Body of pancreas (tissue), 4 donors: ENCODE results near the gene NANOS3.

Experiments
- CTCF ChIP-seq, 7 experiments: fragments of 450-650 bp in 4 of 7; fragments of 200-600 bp in 3 of 7; sonication (generic) in 3 of 7; IDR thresholded peaks; one replicate each; pipeline ENCODE4 v1.5.1; 2016 to 2019; ENCODE audit warnings: antibody characterized with exemption in 7 of 7
- POLR2A ChIP-seq, 3 donors: fragments of 450-650 bp; IDR thresholded peaks; one replicate each; pipeline ENCODE4 v1.6.1; 2016; ENCODE audit warnings: antibody characterized with exemption in 3 of 3, mild to moderate bottlenecking in 2 of 3

- no peak for TF ChIP-seq CTCF (IDR thresholded peaks at IDR 0.05)
- TF ChIP-seq POLR2A (IDR thresholded peaks at IDR 0.05) = no peak
Observed at GRCh38 chr19:13830114-13830740, 46.7 kb upstream of the NANOS3 start.
